HG02678 (cell line): ENCODE results near the gene PCDHGA8.
"Not testable (repeated sequence)": the region's sequence is repeated elsewhere in the genome, so short reads cannot be mapped to it uniquely, and the experiment has no call there.

Experiments
- ATAC-seq: cut with Tn5 transposase; IDR thresholded peaks from one replicate; pipeline ENCODE4 v1.9.1; 2021; ENCODE audit warnings: mild to moderate bottlenecking, moderate library complexity; ENCODE audit not compliant: unreplicated experiment

Gene PCDHGA8

GRCh38 chr5:141392429-141393198 lies at the start of gene PCDHGA8:
PCDHGA8 (plus strand) TSS chr5:141392633; CDS start chr5:141392814, 181 bp downstream.
- ATAC-seq = no peak

- no peak for ATAC-seq
Observed at GRCh38 chr5:141342773-141343172, 49.7 kb upstream of the PCDHGA8 start.

- no peak for ATAC-seq
Observed at GRCh38 chr5:141343242-141343952, 49.0 kb upstream of the PCDHGA8 start, which contains the start of gene PCDHGA3. PCDHGA3 (plus strand) TSS chr5:141343829; CDS start chr5:141344034, 205 bp downstream.

- no peak for ATAC-seq
Observed at GRCh38 chr5:141343953-141344463, 48.4 kb upstream of the PCDHGA8 start.

- ATAC-seq = no peak
Observed at GRCh38 chr5:141345327-141345726, 47.1 kb upstream of the PCDHGA8 start.

- ATAC-seq = not testable (repeated sequence)
Observed at GRCh38 chr5:141346017-141346416, 46.4 kb upstream of the PCDHGA8 start.

GRCh38 chr5:141349917-141350619 lies 42.4 kb upstream of the PCDHGA8 start, which contains the start of gene PCDHGB1:
PCDHGB1 (plus strand) TSS chr5:141350099; CDS start chr5:141350261, 162 bp downstream.
- no peak for ATAC-seq

GRCh38 chr5:141351591-141351990 lies 40.8 kb upstream of the PCDHGA8 start:
- ATAC-seq = no peak

GRCh38 chr5:141354900-141355469 lies 37.4 kb upstream of the PCDHGA8 start, which contains the start of gene PCDHGA4:
PCDHGA4 (plus strand) TSS chr5:141355021; CDS start chr5:141355108, 87 bp downstream.
- ATAC-seq = no peak

GRCh38 chr5:141355641-141356040 lies 36.8 kb upstream of the PCDHGA8 start:
- ATAC-seq = no peak

- ATAC-seq = no peak
Observed at GRCh38 chr5:141356133-141356532, 36.3 kb upstream of the PCDHGA8 start.

GRCh38 chr5:141356950-141357349 lies 35.5 kb upstream of the PCDHGA8 start:
- no peak for ATAC-seq

GRCh38 chr5:141359790-141360426 lies 32.5 kb upstream of the PCDHGA8 start, which contains the start of gene PCDHGB2:
PCDHGB2 (plus strand) TSS chr5:141359994; CDS start chr5:141360136, 142 bp downstream.
- ATAC-seq = peak; percentile 73

- no peak for ATAC-seq
Observed at GRCh38 chr5:141360685-141361084, 31.7 kb upstream of the PCDHGA8 start.

- no peak for ATAC-seq
Observed at GRCh38 chr5:141362719-141363118, 29.7 kb upstream of the PCDHGA8 start.

GRCh38 chr5:141363952-141364660 lies 28.3 kb upstream of the PCDHGA8 start, which contains the start of gene PCDHGA5:
PCDHGA5 (plus strand) TSS chr5:141364162; CDS start chr5:141364331, 169 bp downstream.
- no peak for ATAC-seq

- no peak for ATAC-seq
Observed at GRCh38 chr5:141366016-141366896, 26.2 kb upstream of the PCDHGA8 start.
